ENCODE results near the gene FXN. TPM values are rescaled to one million over a fixed set of nuclear protein-coding genes. Genes with fewer than 3 reads are reported as not detected.
A peak's percentile ranks its signal among the peaks of the same experiment; 100 is the strongest.

FXN gene
- total and polyA plus RNA-seq, 4 donors = 5.0 to 18.1 (median 12.8) TPM

- H3K4me1 ChIP-seq (ENCODE audit: control insufficient read depth, insufficient read depth, low read length) = peaks cover 4% of the 10 kb centered on the region
- H3K27ac ChIP-seq (ENCODE audit: low read depth, low read length) = no peak overlapping the region
- no peaks in the 10 kb centered on the region for H3K36me3 ChIP-seq (ENCODE audit: control insufficient read depth, insufficient read depth, low read length)
- H3K4me3 ChIP-seq (ENCODE audit: low read depth, low read length) = no peak overlapping the region
- WGBS (ENCODE audit: insufficient coverage) = no CpG with 5 or more reads among the region's 8 CpGs
- no peaks in the 10 kb centered on the region for H3K9me3 ChIP-seq (ENCODE audit: control insufficient read depth, insufficient read depth, low read length)
- no peaks in the 10 kb centered on the region for H3K27me3 ChIP-seq (ENCODE audit: control insufficient read depth, insufficient read depth, low read length)
- no peak for DNase-seq (ENCODE audit: low read depth in 4 of 6, low spot score in 6 of 6)
Measured at GRCh38 chr9:69001921-69002320, 33.6 kb upstream of the FXN start.

- no peaks in the 10 kb centered on the region for H3K27me3 ChIP-seq (ENCODE audit: control insufficient read depth, insufficient read depth, low read length)
- WGBS (ENCODE audit: insufficient coverage) = 74% methylated on average over 8 of the region's 8 CpGs
- no peak for DNase-seq (ENCODE audit: low read depth in 4 of 6, low spot score in 6 of 6)
- H3K4me1 ChIP-seq (ENCODE audit: control insufficient read depth, insufficient read depth, low read length) = peaks cover 2% of the 10 kb centered on the region
- H3K9me3 ChIP-seq (ENCODE audit: control insufficient read depth, insufficient read depth, low read length) = no peaks in the 10 kb centered on the region
- H3K36me3 ChIP-seq (ENCODE audit: control insufficient read depth, insufficient read depth, low read length) = no peaks in the 10 kb centered on the region
- H3K27ac ChIP-seq (ENCODE audit: low read depth, low read length) = no peak overlapping the region
- H3K4me3 ChIP-seq (ENCODE audit: low read depth, low read length) = no peak overlapping the region
Measured at GRCh38 chr9:69003051-69003450, 32.5 kb upstream of the FXN start.

GRCh38 chr9:69004836-69005235 is 30.7 kb upstream of the FXN start:
- Histone ChIP-seq H3K4me1 (ENCODE audit: control insufficient read depth, insufficient read depth, low read length) (no peaks in the 10 kb centered on the region), H3K27ac (ENCODE audit: low read depth, low read length) (no peak overlapping the region), H3K36me3 (ENCODE audit: control insufficient read depth, insufficient read depth, low read length) (no peaks in the 10 kb centered on the region), H3K27me3 (ENCODE audit: control insufficient read depth, insufficient read depth, low read length) (no peaks in the 10 kb centered on the region), H3K9me3 (ENCODE audit: control insufficient read depth, insufficient read depth, low read length) (no peaks in the 10 kb centered on the region), H3K4me3 (ENCODE audit: low read depth, low read length) (no peak overlapping the region)
- DNase-seq (ENCODE audit: low read depth in 4 of 6, low spot score in 6 of 6) = no peak
- no CpG with 5 or more reads among the region's 2 CpGs for WGBS (ENCODE audit: insufficient coverage)

- peaks cover 3% of the 10 kb centered on the region for H3K36me3 ChIP-seq (ENCODE audit: control insufficient read depth, insufficient read depth, low read length)
- peaks cover 2% of the 10 kb centered on the region for H3K27me3 ChIP-seq (ENCODE audit: control insufficient read depth, insufficient read depth, low read length)
- DNase-seq (ENCODE audit: low read depth in 4 of 6, low spot score in 6 of 6) = no peak
- no peak overlapping the region for H3K27ac ChIP-seq (ENCODE audit: low read depth, low read length)
- no peaks in the 10 kb centered on the region for H3K9me3 ChIP-seq (ENCODE audit: control insufficient read depth, insufficient read depth, low read length)
- no CpG with 5 or more reads among the region's 1 CpG for WGBS (ENCODE audit: insufficient coverage)
- no peaks in the 10 kb centered on the region for H3K4me1 ChIP-seq (ENCODE audit: control insufficient read depth, insufficient read depth, low read length)
- no peak overlapping the region for H3K4me3 ChIP-seq (ENCODE audit: low read depth, low read length)
Measured at GRCh38 chr9:69009708-69010107, 25.8 kb upstream of the FXN start.

- Histone ChIP-seq H3K27ac (ENCODE audit: low read depth, low read length) (no peak overlapping the region), H3K36me3 (ENCODE audit: control insufficient read depth, insufficient read depth, low read length) (peaks cover 3% of the 10 kb centered on the region), H3K9me3 (ENCODE audit: control insufficient read depth, insufficient read depth, low read length) (no peaks in the 10 kb centered on the region), H3K4me1 (ENCODE audit: control insufficient read depth, insufficient read depth, low read length) (no peaks in the 10 kb centered on the region), H3K4me3 (ENCODE audit: low read depth, low read length) (no peak overlapping the region), H3K27me3 (ENCODE audit: control insufficient read depth, insufficient read depth, low read length) (peaks cover 2% of the 10 kb centered on the region)
- no peak for DNase-seq (ENCODE audit: low read depth in 4 of 6, low spot score in 6 of 6)
- WGBS (ENCODE audit: insufficient coverage) = 89% methylated on average over 14 of the region's 18 CpGs
Measured at GRCh38 chr9:69012696-69013381, 22.7 kb upstream of the FXN start.

GRCh38 chr9:69013382-69013727 is 22.2 kb upstream of the FXN start:
- Histone ChIP-seq H3K4me1 (ENCODE audit: control insufficient read depth, insufficient read depth, low read length) (no peaks in the 10 kb centered on the region), H3K9me3 (ENCODE audit: control insufficient read depth, insufficient read depth, low read length) (no peaks in the 10 kb centered on the region), H3K27ac (ENCODE audit: low read depth, low read length) (no peak overlapping the region), H3K27me3 (ENCODE audit: control insufficient read depth, insufficient read depth, low read length) (peaks cover 2% of the 10 kb centered on the region), H3K4me3 (ENCODE audit: low read depth, low read length) (no peak overlapping the region), H3K36me3 (ENCODE audit: control insufficient read depth, insufficient read depth, low read length) (peaks cover 3% of the 10 kb centered on the region)
- WGBS (ENCODE audit: insufficient coverage) = over 99% methylated on average over 24 of the region's 26 CpGs
- DNase-seq (ENCODE audit: low read depth in 4 of 6, low spot score in 6 of 6) = no peak

GRCh38 chr9:69014013-69014412 is 21.5 kb upstream of the FXN start, which contains the start of gene PRKACG:
Gene PRKACG (minus strand): TSS chr9:69014113. CDS start chr9:69014092, 21 bp downstream.
- H3K4me3 ChIP-seq (ENCODE audit: low read depth, low read length) = no peak within 1 kb of the TSS
- DNase-seq (ENCODE audit: low read depth in 4 of 6, low spot score in 6 of 6) = no peak
- H3K36me3 ChIP-seq (ENCODE audit: control insufficient read depth, insufficient read depth, low read length) = peaks cover 3% of the 10 kb centered on the region
- H3K27ac ChIP-seq (ENCODE audit: low read depth, low read length) = no peak within 1 kb of the TSS
- H3K9me3 ChIP-seq (ENCODE audit: control insufficient read depth, insufficient read depth, low read length) = no peaks in the 10 kb centered on the region
- 98% methylated on average over 27 of the region's 29 CpGs for WGBS (ENCODE audit: insufficient coverage)
- H3K27me3 ChIP-seq (ENCODE audit: control insufficient read depth, insufficient read depth, low read length) = peaks cover 2% of the 10 kb centered on the region
- H3K4me1 ChIP-seq (ENCODE audit: control insufficient read depth, insufficient read depth, low read length) = no peaks in the 10 kb centered on the region

- Histone ChIP-seq H3K36me3 (ENCODE audit: control insufficient read depth, insufficient read depth, low read length) (peaks cover 3% of the 10 kb centered on the region), H3K27me3 (ENCODE audit: control insufficient read depth, insufficient read depth, low read length) (peaks cover 2% of the 10 kb centered on the region), H3K9me3 (ENCODE audit: control insufficient read depth, insufficient read depth, low read length) (no peaks in the 10 kb centered on the region), H3K4me1 (ENCODE audit: control insufficient read depth, insufficient read depth, low read length) (no peaks in the 10 kb centered on the region), H3K27ac (ENCODE audit: low read depth, low read length) (no peak overlapping the region), H3K4me3 (ENCODE audit: low read depth, low read length) (no peak overlapping the region)
- peak in 4 of 6 donors; percentile 13 to 74 (median 36) for DNase-seq (ENCODE audit: low read depth in 4 of 6, low spot score in 6 of 6)
- no CpG with 5 or more reads among the region's 5 CpGs for WGBS (ENCODE audit: insufficient coverage)
Measured at GRCh38 chr9:69016191-69017096, 19.1 kb upstream of the FXN start.

- H3K36me3 ChIP-seq (ENCODE audit: control insufficient read depth, insufficient read depth, low read length) = no peaks in the 10 kb centered on the region
- H3K9me3 ChIP-seq (ENCODE audit: control insufficient read depth, insufficient read depth, low read length) = no peaks in the 10 kb centered on the region
- H3K4me3 ChIP-seq (ENCODE audit: low read depth, low read length) = no peak overlapping the region
- H3K4me1 ChIP-seq (ENCODE audit: control insufficient read depth, insufficient read depth, low read length) = no peaks in the 10 kb centered on the region
- H3K27me3 ChIP-seq (ENCODE audit: control insufficient read depth, insufficient read depth, low read length) = no peaks in the 10 kb centered on the region
- WGBS (ENCODE audit: insufficient coverage) = 86% methylated on average over 1 of the region's 5 CpGs
- no peak for DNase-seq (ENCODE audit: low read depth in 4 of 6, low spot score in 6 of 6)
- no peak overlapping the region for H3K27ac ChIP-seq (ENCODE audit: low read depth, low read length)
Measured at GRCh38 chr9:69018737-69019136, 16.8 kb upstream of the FXN start.
